B cell (primary cell): ENCODE results near the gene TBCD. TPM values are rescaled to one million over a fixed set of nuclear protein-coding genes. Genes with fewer than 3 reads are reported as not detected.

Source experiments
- ATAC-seq: fragments of 200-7000 bp; cut with Tn5 transposase; one replicate; pipeline ENCODE4 v1.10.0; 2021; ENCODE audit warnings: low read depth, mild to moderate bottlenecking, moderate number of reproducible peaks, moderate library complexity
- CTCF ChIA-PET: fragments of 350-600 bp; sonication (Branson Sonifier 250); formaldehyde crosslinking; loops from one replicate; lab custom pipeline; 2021; ENCODE audit warnings: antibody characterized with exemption, inconsistent platforms; lab: Charles Lee
- POLR2A ChIA-PET: fragments of 350-600 bp; sonication (Branson Sonifier 250); formaldehyde crosslinking; loops from one replicate; lab custom pipeline; 2021; ENCODE audit warnings: antibody characterized with exemption; lab: Charles Lee
- DNase-seq: peaks from one replicate; pipeline ENCODE4 v3.0.0; 2013
- H2AFZ ChIP-seq: 2 replicates; pipeline ENCODE4 v1.6.1; 2012; ENCODE audit warnings: mild to moderate bottlenecking, low read depth, low read length; ENCODE audit not compliant: insufficient read depth, poor library complexity, severe bottlenecking
- H3K27ac ChIP-seq, 2 donors: 1 replicate in 1 of 2; 2 replicates in 1 of 2; pipeline ENCODE4 v1.5.1; 2012 to 2013; ENCODE audit warnings: low read length in 2 of 2, mild to moderate bottlenecking in 2 of 2, moderate library complexity in 1 of 2
- H3K27me3 ChIP-seq, 4 experiments: fragments of 200-600 bp in 1 of 4; sonication (generic) in 1 of 4; replicated peaks in 1 of 4; 1 replicate in 2 of 4; 2 replicates in 2 of 4; pipeline versions ENCODE4 v1.6.1 to v1.7.0; 2013 to 2016; ENCODE audit warnings: low read length in 3 of 4, mild to moderate bottlenecking in 2 of 4, mixed read lengths in 1 of 4, moderate library complexity in 1 of 4; ENCODE audit not compliant: insufficient read depth in 4 of 4, control insufficient read depth in 3 of 4; ENCODE audit errors: control extremely low read depth in 1 of 4
- H3K36me3 ChIP-seq, 2 experiments: replicated peaks in 1 of 2; 1 replicate in 1 of 2; 2 replicates in 1 of 2; pipeline versions ENCODE4 v1.6.1 to v1.7.1; 2013; ENCODE audit warnings: low read length in 1 of 2; ENCODE audit not compliant: insufficient read depth in 2 of 2, control insufficient read depth in 1 of 2; ENCODE audit errors: control extremely low read depth in 1 of 2, extremely low read depth in 1 of 2
- H3K4me1 ChIP-seq, 2 donors: fragments of 200-600 bp in 1 of 2; sonication (generic) in 1 of 2; 1 replicate in 1 of 2; 2 replicates in 1 of 2; pipeline versions ENCODE4 v1.5.1 to v1.6.1; 2013 to 2017; ENCODE audit warnings: low read length in 2 of 2; ENCODE audit not compliant: control insufficient read depth in 2 of 2, insufficient read depth in 2 of 2
- H3K4me2 ChIP-seq: replicated peaks from 2 replicates; pipeline ENCODE3; 2012; ENCODE audit warnings: mild to moderate bottlenecking, low read depth, low read length; ENCODE audit not compliant: poor library complexity, severe bottlenecking
- H3K4me3 ChIP-seq, 5 experiments: fragments of 200-600 bp in 1 of 5; sonication (generic) in 1 of 5; 1 replicate in 3 of 5; 2 replicates in 2 of 5; pipeline versions ENCODE4 v1.5.1 to v1.7.0; 2011 to 2016; ENCODE audit warnings: low read length in 4 of 5, mild to moderate bottlenecking in 4 of 5, low read depth in 2 of 5, control low read depth in 1 of 5, moderate library complexity in 1 of 5; ENCODE audit not compliant: insufficient read depth in 1 of 5; ENCODE audit errors: control extremely low read depth in 1 of 5, extremely low read depth in 1 of 5
- H3K79me2 ChIP-seq: fragments of 200-600 bp; sonication (generic); one replicate; pipeline ENCODE4 v1.6.0; 2016; ENCODE audit warnings: low read length; ENCODE audit not compliant: control insufficient read depth, insufficient read depth
- H3K9ac ChIP-seq: fragments of 200-600 bp; sonication (generic); 2 replicates; pipeline ENCODE4 v1.6.1; 2017; ENCODE audit warnings: mild to moderate bottlenecking, low read length, moderate library complexity
- H3K9me3 ChIP-seq, 3 donors: one replicate each; pipeline versions ENCODE4 v1.6.1 to v1.7.1; 2013; ENCODE audit warnings: low read length in 2 of 3; ENCODE audit not compliant: control insufficient read depth in 2 of 3, insufficient read depth in 1 of 3; ENCODE audit errors: control extremely low read depth in 1 of 3
- H4K20me1 ChIP-seq: 2 replicates; pipeline ENCODE4 v1.6.0; 2012; ENCODE audit warnings: mild to moderate bottlenecking, low read length; ENCODE audit not compliant: insufficient read depth, control insufficient read depth, poor library complexity, severe bottlenecking
- H3K27ac Mint-ChIP-seq: one replicate; pipeline ENCODE4 v1.8.0; 2021; ENCODE audit warnings: mixed read lengths
- H3K27me3 Mint-ChIP-seq: one replicate; pipeline ENCODE4 v1.8.0; 2021; ENCODE audit warnings: mixed read lengths
- H3K4me1 Mint-ChIP-seq: one replicate; pipeline ENCODE4 v1.8.0; 2021; ENCODE audit warnings: mixed read lengths
- H3K4me3 Mint-ChIP-seq: one replicate; pipeline ENCODE4 v1.8.0; 2021; ENCODE audit warnings: mixed read lengths
- H3K9me3 Mint-ChIP-seq: one replicate; pipeline ENCODE4 v1.8.0; 2022; ENCODE audit warnings: mixed read lengths; ENCODE audit not compliant: insufficient read depth
- EZH2 ChIP-seq: IDR thresholded peaks from 2 replicates; pipeline ENCODE4 v1.6.1; 2012; ENCODE audit warnings: borderline replicate concordance, low read depth, mild to moderate bottlenecking, moderate library complexity, low read length; ENCODE audit not compliant: insufficient read depth, poor library complexity, severe bottlenecking
- WGBS: methylation state at CpG from one replicate; pipeline ENCODE4 v1.1.5; 2013; ENCODE audit warnings: missing lambda C conversion rate; ENCODE audit not compliant: insufficient coverage; 5-methylcytosine and 5-hydroxymethylcytosine counted together
- intact Hi-C: fragments of 100-400 bp; cut with micrococcal nuclease; formaldehyde crosslinking; loops from one replicate; pipeline ENCODE4 v1.10.0; 2022
- polyA plus RNA-seq: library from polyadenylated mRNA; depleted of rRNA; stranded (reverse); fragments of >200 nt; gene quantifications from 2 replicates; pipeline ENCODE4 v1.2.3, GENCODE V29; 2012
- total RNA-seq, 2 donors: library from RNA; stranded (reverse); fragments of 120-200 nt in 1 of 2; gene quantifications; 1 replicate in 1 of 2; 2 replicates in 1 of 2; pipeline versions ENCODE4 v1.2.3 to v1.2.4, GENCODE V29; 2013 to 2022
- TF ChIP-seq, protein P1 (sequence below): fragments of 200-600 bp; IDR thresholded peaks from one replicate; pipeline ENCODE4 v1.8.0; 2022; ENCODE audit warnings: antibody characterized with exemption, mild to moderate bottlenecking

Gene TBCD
- total and polyA plus RNA-seq, 2 donors (not counting 1 experiment from before 2014, with no cell fraction given): 60.8 to 101 TPM

- H3K27me3 ChIP-seq: no peaks in the 10 kb centered on the region
- H3K4me3 ChIP-seq: no peak overlapping the region
- CTCF ChIA-PET: interaction anchor here (0.5 to 3.1 kb wide), 52 partner anchors 9 to 425 kb away, joined by 3 to 68 read pairs (median 5); no protein-coding TSS in a partner anchor
- 27% methylated on average over 8 of the region's 8 CpGs for WGBS
- Mint-ChIP-seq H3K9me3 (no peaks in the 10 kb centered on the region), H3K4me1 (peaks cover 7% of the 10 kb centered on the region), H3K27ac (no peak overlapping the region), H3K4me3 (no peak overlapping the region), H3K27me3 (no peaks in the 10 kb centered on the region)
- H3K9me3 ChIP-seq: no peaks in the 10 kb centered on the region
- H3K36me3 ChIP-seq: peaks cover 2 to 21% of the 10 kb centered on the region in 2 experiments
- no peaks in the 10 kb centered on the region for H3K79me2 ChIP-seq
- peaks cover 3 to 13% of the 10 kb centered on the region in 2 donors for H3K4me1 ChIP-seq
- no peak for TF ChIP-seq EZH2
- TF ChIP-seq, protein P1, sequence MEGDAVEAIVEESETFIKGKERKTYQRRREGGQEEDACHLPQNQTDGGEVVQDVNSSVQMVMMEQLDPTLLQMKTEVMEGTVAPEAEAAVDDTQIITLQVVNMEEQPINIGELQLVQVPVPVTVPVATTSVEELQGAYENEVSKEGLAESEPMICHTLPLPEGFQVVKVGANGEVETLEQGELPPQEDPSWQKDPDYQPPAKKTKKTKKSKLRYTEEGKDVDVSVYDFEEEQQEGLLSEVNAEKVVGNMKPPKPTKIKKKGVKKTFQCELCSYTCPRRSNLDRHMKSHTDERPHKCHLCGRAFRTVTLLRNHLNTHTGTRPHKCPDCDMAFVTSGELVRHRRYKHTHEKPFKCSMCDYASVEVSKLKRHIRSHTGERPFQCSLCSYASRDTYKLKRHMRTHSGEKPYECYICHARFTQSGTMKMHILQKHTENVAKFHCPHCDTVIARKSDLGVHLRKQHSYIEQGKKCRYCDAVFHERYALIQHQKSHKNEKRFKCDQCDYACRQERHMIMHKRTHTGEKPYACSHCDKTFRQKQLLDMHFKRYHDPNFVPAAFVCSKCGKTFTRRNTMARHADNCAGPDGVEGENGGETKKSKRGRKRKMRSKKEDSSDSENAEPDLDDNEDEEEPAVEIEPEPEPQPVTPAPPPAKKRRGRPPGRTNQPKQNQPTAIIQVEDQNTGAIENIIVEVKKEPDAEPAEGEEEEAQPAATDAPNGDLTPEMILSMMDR: peak; percentile 99
- intact Hi-C loops: loop anchor here (1.0 to 5.0 kb wide), 6 partner anchors 89 to 300 kb away; no protein-coding TSS in a partner anchor
- ATAC-seq: peak; percentile 100
- POLR2A ChIA-PET: interaction anchor here (1.0 kb wide), 2 partner anchors 82 to 132 kb away, joined by 3 to 5 read pairs; no protein-coding TSS in a partner anchor
- DNase-seq: peak; percentile 90
- H3K9ac ChIP-seq: no peak overlapping the region
- no peak overlapping the region for H3K27ac ChIP-seq
- peaks cover 13% of the 10 kb centered on the region for H4K20me1 ChIP-seq
- no peak overlapping the region for H2AFZ ChIP-seq
- peak overlapping the region; percentile 10 for H3K4me2 ChIP-seq
These were observed 30.0 kb downstream of the TBCD start for GRCh38 chr17:82781894-82782274.

DNA sequence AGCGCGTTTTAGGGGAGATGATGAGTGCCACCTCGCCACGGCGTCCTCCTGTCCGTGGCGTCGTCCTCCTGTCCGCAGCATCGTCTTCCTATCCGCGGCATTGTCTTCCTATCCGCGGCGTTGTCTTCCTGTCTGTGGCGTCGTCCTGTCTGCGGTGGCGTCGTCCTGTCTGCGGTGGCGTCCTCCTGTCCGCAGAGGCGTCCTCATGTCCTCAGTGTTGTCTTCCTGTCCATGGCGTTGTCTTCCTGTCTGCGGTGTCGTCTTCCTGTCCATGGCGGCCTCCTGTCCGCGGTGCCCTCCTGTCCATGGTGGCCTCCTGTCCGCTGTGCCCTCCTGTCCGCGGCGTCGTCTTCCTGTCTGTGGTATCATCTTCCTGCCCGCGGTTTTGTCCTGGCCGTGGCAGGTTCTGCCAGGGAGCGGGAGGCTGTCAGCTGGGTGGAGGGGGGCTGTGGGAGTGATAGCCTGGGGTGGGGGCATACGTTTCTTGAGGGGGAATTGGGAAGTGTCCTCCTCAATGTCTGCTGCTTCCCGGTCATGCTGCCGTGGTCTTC, 30.9 kb downstream of the TBCD start:
- H3K27ac ChIP-seq: no peak overlapping the region
- peaks cover 8% of the 10 kb centered on the region for H3K4me1 Mint-ChIP-seq
- no peaks in the 10 kb centered on the region for H3K27me3 ChIP-seq
- H3K27ac Mint-ChIP-seq: no peak overlapping the region
- no peak overlapping the region for H2AFZ ChIP-seq
- H3K9me3 Mint-ChIP-seq: no peaks in the 10 kb centered on the region
- CTCF ChIA-PET: interaction anchor here (0.8 to 3.1 kb wide), 6 partner anchors 10 to 424 kb away, joined by 3 to 68 read pairs (median 14); no protein-coding TSS in a partner anchor
- intact Hi-C loops: loop anchor here (1.0 to 5.0 kb wide), 5 partner anchors 89 to 300 kb away; no protein-coding TSS in a partner anchor
- no peak overlapping the region for H3K4me3 ChIP-seq
- H4K20me1 ChIP-seq: peaks cover 13% of the 10 kb centered on the region
- DNase-seq (no peak), ATAC-seq (no peak)
- no peak overlapping the region for H3K4me3 Mint-ChIP-seq
- no peak overlapping the region for H3K4me2 ChIP-seq
- no peaks in the 10 kb centered on the region for H3K9me3 ChIP-seq
- POLR2A ChIA-PET: no interaction called here
- H3K9ac ChIP-seq: no peak overlapping the region
- H3K4me1 ChIP-seq: peaks cover 3 to 7% of the 10 kb centered on the region in 2 donors
- H3K79me2 ChIP-seq: no peaks in the 10 kb centered on the region
- whole genome bisulfite sequencing: 93% methylated on average over 36 of the region's 42 CpGs
- peaks cover 2 to 21% of the 10 kb centered on the region in 2 experiments for H3K36me3 ChIP-seq
- no peak for TF ChIP-seq EZH2
- TF ChIP-seq, protein P1: no peak
- H3K27me3 Mint-ChIP-seq: no peaks in the 10 kb centered on the region
